Endothelial cell of hepatic sinusoid (primary cell): ENCODE measurements around the gene CHRNB4.

Experiments
- in situ Hi-C: cut with HindIII; loops from 2 replicates; pipeline ENCODE4 v1.10.0; 2017; ENCODE audit warnings: low sequenced_read_pairs

The CHRNB4 gene

GRCh38 chr15:78634210-78635145 is 6.5 kb downstream of the CHRNB4 start:
- in situ Hi-C loops, result loop anchor here (5.0 kb wide), 1 partner anchor 73 kb away; no protein-coding TSS in a partner anchor

GRCh38 chr15:78633348-78633747 is 7.7 kb downstream of the CHRNB4 start:
- in situ Hi-C loops, result no loop called here

GRCh38 chr15:78630886-78631633 is 9.9 kb downstream of the CHRNB4 start:
- in situ Hi-C loops, result no loop called here

GRCh38 chr15:78629716-78630065 is 11.3 kb downstream of the CHRNB4 start:
- in situ Hi-C loops, result no loop called here

- in situ Hi-C loops, result no loop called here
These were observed 11.8 kb downstream of the CHRNB4 start for GRCh38 chr15:78629031-78629715.

GRCh38 chr15:78628227-78628626 is 12.8 kb downstream of the CHRNB4 start:
- in situ Hi-C loops, result no loop called here

- in situ Hi-C loops, result no loop called here
These were observed 13.7 kb downstream of the CHRNB4 start for GRCh38 chr15:78627348-78627747.

- in situ Hi-C loops, result no loop called here
These were observed 14.5 kb downstream of the CHRNB4 start for GRCh38 chr15:78626381-78626995.

GRCh38 chr15:78625606-78626280 is 15.3 kb downstream of the CHRNB4 start:
- in situ Hi-C loops, result no loop called here

- in situ Hi-C loops, result no loop called here
These were observed 16.1 kb downstream of the CHRNB4 start for GRCh38 chr15:78624651-78625590.

GRCh38 chr15:78623786-78624497 is 17.1 kb downstream of the CHRNB4 start:
- in situ Hi-C loops, result no loop called here

- in situ Hi-C loops, result no loop called here
These were observed 19.1 kb downstream of the CHRNB4 start for GRCh38 chr15:78621810-78622402.

- in situ Hi-C loops, result no loop called here
These were observed 20.2 kb downstream of the CHRNB4 start, which contains the start of gene CHRNA3 for GRCh38 chr15:78620527-78621421. Gene CHRNA3 (minus strand): TSS chr15:78620996. CDS start chr15:78620794, 202 bp downstream.

GRCh38 chr15:78620021-78620526 is 20.9 kb downstream of the CHRNB4 start:
- in situ Hi-C loops, result no loop called here

- in situ Hi-C loops, result no loop called here
These were observed 21.7 kb downstream of the CHRNB4 start for GRCh38 chr15:78619022-78619950.

- in situ Hi-C loops, result no loop called here
These were observed 22.5 kb downstream of the CHRNB4 start for GRCh38 chr15:78618490-78618934.
